G401 (cell line): Measurements from ENCODE around the gene ATF3. TPM values are rescaled to one million over a fixed set of nuclear protein-coding genes. Genes with fewer than 3 reads are reported as not detected.
"Not testable (repeated sequence)": the region's sequence is repeated elsewhere in the genome, so short reads cannot be mapped to it uniquely, and the experiment has no call there.

Source experiments
- DNase-seq: peaks from one replicate; pipeline ENCODE4 v3.0.0-alpha.2; 2015; ENCODE audit warnings: low spot score
- in situ Hi-C: cut with HindIII; loops from 2 replicates; pipeline ENCODE4 v1.10.0; 2016; ENCODE audit warnings: low sequenced_read_pairs, mixed read lengths
- total RNA-seq: library from RNA; depleted of rRNA; stranded (reverse); fragments of >200 nt; shearing (Covaris generic); gene quantifications from 2 replicates; pipeline ENCODE4 v1.2.3, GENCODE V29; 2014

ATF3 gene
- total RNA-seq, 1 experiment from 2014 or later: 59.9 TPM

GRCh38 chr1:212621949-212622305 lies 13.4 kb downstream of the ATF3 start:
- DNase-seq: no peak
- in situ Hi-C loops: no loop called here

- DNase-seq: no peak
- in situ Hi-C loops: no loop called here
These were observed 13.9 kb downstream of the ATF3 start for GRCh38 chr1:212622467-212622866.

- DNase-seq: no peak
- in situ Hi-C loops: no loop called here
These were observed 14.3 kb downstream of the ATF3 start for GRCh38 chr1:212622906-212623305.

- DNase-seq: no peak
- in situ Hi-C loops: no loop called here
These were observed 15.0 kb downstream of the ATF3 start for GRCh38 chr1:212623603-212624002.

- no peak for DNase-seq
- in situ Hi-C loops: no loop called here
These were observed 16.5 kb downstream of the ATF3 start for GRCh38 chr1:212624976-212625501.

GRCh38 chr1:212625781-212626450 lies 17.4 kb downstream of the ATF3 start:
- no peak for DNase-seq
- in situ Hi-C loops: no loop called here

- in situ Hi-C loops: no loop called here
- DNase-seq: no peak
These were observed 19.5 kb downstream of the ATF3 start for GRCh38 chr1:212628046-212628445.

- no peak for DNase-seq
- in situ Hi-C loops: no loop called here
These were observed 20.4 kb downstream of the ATF3 start for GRCh38 chr1:212628813-212629415.

GRCh38 chr1:212629450-212630157 lies 21.0 kb downstream of the ATF3 start:
- no peak for DNase-seq
- in situ Hi-C loops: no loop called here

- in situ Hi-C loops: no loop called here
- peak; percentile 60 for DNase-seq
These were observed 21.8 kb downstream of the ATF3 start for GRCh38 chr1:212630158-212630900.

GRCh38 chr1:212633161-212633560 lies 24.6 kb downstream of the ATF3 start:
- in situ Hi-C loops: no loop called here
- DNase-seq: no peak

GRCh38 chr1:212634252-212634651 lies 25.7 kb downstream of the ATF3 start:
- DNase-seq: no peak
- in situ Hi-C loops: no loop called here

- in situ Hi-C loops: no loop called here
- no peak for DNase-seq
These were observed 26.6 kb downstream of the ATF3 start for GRCh38 chr1:212635141-212635631.

- in situ Hi-C loops: no loop called here
- no peak for DNase-seq
These were observed 29.3 kb downstream of the ATF3 start for GRCh38 chr1:212637902-212638301.

GRCh38 chr1:212638492-212639151 lies 30.1 kb downstream of the ATF3 start:
- no peak for DNase-seq
- in situ Hi-C loops: no loop called here

- in situ Hi-C loops, DNase-seq: not testable (repeated sequence)
These were observed 31.0 kb downstream of the ATF3 start for GRCh38 chr1:212639524-212639923.

GRCh38 chr1:212640223-212640878 lies 31.8 kb downstream of the ATF3 start:
- in situ Hi-C loops: no loop called here
- DNase-seq: no peak

GRCh38 chr1:212641956-212642355 lies 33.4 kb downstream of the ATF3 start:
- DNase-seq: no peak
- in situ Hi-C loops: no loop called here

- in situ Hi-C loops: no loop called here
- DNase-seq: no peak
These were observed 35.3 kb downstream of the ATF3 start for GRCh38 chr1:212643877-212644276.
